ENCODE data around the gene STRA8.

DNA sequence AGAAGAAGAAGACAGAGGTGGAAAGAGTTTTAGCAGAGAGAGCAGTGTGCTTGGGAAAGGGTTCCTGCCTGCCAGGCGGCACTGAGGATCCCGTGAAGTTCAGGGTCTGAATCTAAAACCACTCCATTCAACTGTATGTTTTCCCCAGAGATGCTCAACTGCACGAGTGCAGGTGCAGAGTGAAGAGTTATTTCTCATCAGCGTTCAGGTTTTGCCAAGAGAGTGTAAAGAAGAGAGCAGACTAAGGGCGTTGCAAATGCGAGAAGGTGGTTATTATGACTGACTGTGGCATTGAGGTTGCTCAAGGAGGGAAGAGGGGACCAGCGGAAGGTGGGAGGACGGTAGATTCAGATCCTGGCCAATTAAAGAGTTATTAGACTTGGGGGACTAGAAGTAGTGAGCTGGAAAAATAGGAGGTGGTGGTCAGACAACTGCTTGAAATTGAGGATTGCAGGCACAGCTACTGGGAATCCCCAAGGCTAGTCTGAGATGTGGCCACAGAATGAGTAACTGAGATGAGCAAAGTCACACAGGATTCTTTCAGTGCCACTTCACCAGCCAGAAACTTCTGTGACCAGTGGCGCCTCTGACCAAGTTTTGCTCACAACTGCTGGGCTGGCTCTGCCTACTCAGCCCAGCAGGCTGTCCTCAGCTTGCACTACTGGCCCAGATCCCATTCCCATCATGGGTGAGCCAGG lies 29.1 kb downstream of the STRA8 start:
- TF ChIP-seq, protein P1, sequence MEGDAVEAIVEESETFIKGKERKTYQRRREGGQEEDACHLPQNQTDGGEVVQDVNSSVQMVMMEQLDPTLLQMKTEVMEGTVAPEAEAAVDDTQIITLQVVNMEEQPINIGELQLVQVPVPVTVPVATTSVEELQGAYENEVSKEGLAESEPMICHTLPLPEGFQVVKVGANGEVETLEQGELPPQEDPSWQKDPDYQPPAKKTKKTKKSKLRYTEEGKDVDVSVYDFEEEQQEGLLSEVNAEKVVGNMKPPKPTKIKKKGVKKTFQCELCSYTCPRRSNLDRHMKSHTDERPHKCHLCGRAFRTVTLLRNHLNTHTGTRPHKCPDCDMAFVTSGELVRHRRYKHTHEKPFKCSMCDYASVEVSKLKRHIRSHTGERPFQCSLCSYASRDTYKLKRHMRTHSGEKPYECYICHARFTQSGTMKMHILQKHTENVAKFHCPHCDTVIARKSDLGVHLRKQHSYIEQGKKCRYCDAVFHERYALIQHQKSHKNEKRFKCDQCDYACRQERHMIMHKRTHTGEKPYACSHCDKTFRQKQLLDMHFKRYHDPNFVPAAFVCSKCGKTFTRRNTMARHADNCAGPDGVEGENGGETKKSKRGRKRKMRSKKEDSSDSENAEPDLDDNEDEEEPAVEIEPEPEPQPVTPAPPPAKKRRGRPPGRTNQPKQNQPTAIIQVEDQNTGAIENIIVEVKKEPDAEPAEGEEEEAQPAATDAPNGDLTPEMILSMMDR (IDR thresholded peaks at IDR 0.05; ENCODE audit: low read length): no peak
- no peak for TF ChIP-seq EZH2 (IDR thresholded peaks at IDR 0.05; ENCODE audit: borderline replicate concordance, low read length)

Measured in OCI-LY1 (cell line).